Neutrophil (primary cell): Measurements from ENCODE around the gene GKAP1.

Experiments used
- H3K27ac ChIP-seq: fragments of 200-600 bp; sonication (generic); 2 replicates; pipeline ENCODE4 v1.5.1; 2016; ENCODE audit warnings: mild to moderate bottlenecking, moderate library complexity
- H3K27me3 ChIP-seq: fragments of 200-600 bp; sonication (generic); 2 replicates; pipeline ENCODE4 v1.6.0; 2016; ENCODE audit warnings: mild to moderate bottlenecking
- H3K36me3 ChIP-seq: fragments of 200-600 bp; sonication (generic); 2 replicates; pipeline ENCODE4 v1.5.1; 2017
- H3K4me1 ChIP-seq, 2 experiments: fragments of 200-600 bp in 1 of 2; sonication (generic) in 1 of 2; 1 replicate in 1 of 2; 2 replicates in 1 of 2; pipeline versions ENCODE4 v1.5.1 to v1.6.1; 2013 to 2016; ENCODE audit warnings: low read depth in 1 of 2, low read length in 1 of 2, mild to moderate bottlenecking in 1 of 2, moderate library complexity in 1 of 2; ENCODE audit not compliant: control insufficient read depth in 1 of 2, insufficient read depth in 1 of 2
- H3K4me3 ChIP-seq, 2 experiments: fragments of 200-600 bp in 1 of 2; sonication (generic) in 1 of 2; 1 replicate in 1 of 2; 2 replicates in 1 of 2; pipeline ENCODE4 v1.5.1; 2013 to 2016; ENCODE audit warnings: low read depth in 1 of 2, low read length in 1 of 2, mild to moderate bottlenecking in 1 of 2, moderate library complexity in 1 of 2
- H3K9me3 ChIP-seq: fragments of 200-600 bp; sonication (generic); 2 replicates; pipeline ENCODE4 v1.5.1; 2016
- CTCF ChIP-seq: fragments of 200-600 bp; sonication (generic); IDR thresholded peaks from 2 replicates; pipeline ENCODE4 v1.5.1; 2016; ENCODE audit warnings: antibody characterized with exemption

Gene GKAP1

GRCh38 chr9:83715221-83715620 lies 102.3 kb downstream of the GKAP1 start:
- Histone ChIP-seq H3K27ac (no peak overlapping the region), H3K27me3 (no peaks in the 10 kb centered on the region), H3K4me3 (no peak overlapping the region), H3K9me3 (no peaks in the 10 kb centered on the region), H3K4me1 (peaks cover 8 to 12% of the 10 kb centered on the region in 2 experiments), H3K36me3 (no peaks in the 10 kb centered on the region)
- TF ChIP-seq CTCF = no peak

- no peak overlapping the region for H3K4me3 ChIP-seq
- no peaks in the 10 kb centered on the region for H3K9me3 ChIP-seq
- H3K4me1 ChIP-seq = peaks cover 8 to 12% of the 10 kb centered on the region in 2 experiments
- H3K27ac ChIP-seq = no peak overlapping the region
- TF ChIP-seq CTCF = no peak
- no peaks in the 10 kb centered on the region for H3K27me3 ChIP-seq
- no peaks in the 10 kb centered on the region for H3K36me3 ChIP-seq
These were observed 103.2 kb downstream of the GKAP1 start for GRCh38 chr9:83714329-83714728.

- TF ChIP-seq CTCF = no peak
- Histone ChIP-seq H3K36me3 (no peaks in the 10 kb centered on the region), H3K4me3 (peak overlapping the region; percentile 80 to 90), H3K4me1 (peaks cover 26 to 32% of the 10 kb centered on the region in 2 experiments), H3K27ac (peak overlapping the region; percentile 97), H3K9me3 (no peaks in the 10 kb centered on the region), H3K27me3 (no peaks in the 10 kb centered on the region)
These were observed 108.9 kb downstream of the GKAP1 start for GRCh38 chr9:83708515-83709158.

- Histone ChIP-seq H3K4me3 (peak within 1 kb of the TSS; percentile 80 to 90), H3K9me3 (no peaks in the 10 kb centered on the region), H3K27ac (peak within 1 kb of the TSS; percentile 97), H3K36me3 (no peaks in the 10 kb centered on the region), H3K4me1 (peaks cover 26 to 28% of the 10 kb centered on the region in 2 experiments), H3K27me3 (no peaks in the 10 kb centered on the region)
- TF ChIP-seq CTCF = peak; percentile 48
These were observed 109.6 kb downstream of the GKAP1 start, which contains the start of gene UBQLN1 for GRCh38 chr9:83707768-83708514. Gene UBQLN1, minus strand, starts transcription at chr9:83707958. Its CDS starts 279 bp downstream, at chr9:83707679.

- no peak for TF ChIP-seq CTCF
- Histone ChIP-seq H3K4me3 (peak overlapping the region; percentile 80 to 90), H3K9me3 (no peaks in the 10 kb centered on the region), H3K27ac (peak overlapping the region; percentile 97), H3K27me3 (no peaks in the 10 kb centered on the region), H3K4me1 (peaks cover 26 to 27% of the 10 kb centered on the region in 2 experiments), H3K36me3 (no peaks in the 10 kb centered on the region)
These were observed 110.1 kb downstream of the GKAP1 start for GRCh38 chr9:83707518-83707767.
